SK-N-MC (cell line): ENCODE results near the gene CARD11.

Source experiments
- EZH2 ChIP-seq: fragments of 200-600 bp; sonication (generic); IDR thresholded peaks from one replicate; pipeline ENCODE4 v1.6.1; 2017; ENCODE audit warnings: antibody characterized with exemption
- FOXP2 ChIP-seq: optimal IDR thresholded peaks from 2 replicates; pipeline ENCODE3; 2011; ENCODE audit warnings: mild to moderate bottlenecking, moderate library complexity; ENCODE audit not compliant: insufficient read depth; ENCODE audit errors: extremely low read length, control extremely low read depth
- POLR2AphosphoS5 ChIP-seq: IDR thresholded peaks from 2 replicates; pipeline ENCODE4 v1.6.1; 2012; ENCODE audit warnings: mild to moderate bottlenecking, low read depth, low read length, borderline replicate concordance

GRCh38 chr7:2887816-2888215 lies 155.9 kb downstream of the CARD11 start:
- TF ChIP-seq EZH2 = no peak
- TF ChIP-seq POLR2AphosphoS5 = no peak
- TF ChIP-seq FOXP2 = no peak
